Fibroblast of lung (primary cell): ENCODE data around the gene CORO6.

Source experiments
- CTCF ChIP-seq, 2 donors: IDR thresholded peaks in 1 of 2; conservative IDR thresholded peaks in 1 of 2; 1 replicate in 1 of 2; 2 replicates in 1 of 2; pipeline ENCODE4 v1.5.1; 2011 to 2012; ENCODE audit warnings: low read length in 2 of 2, control low read depth in 1 of 2, inconsistent platforms in 1 of 2, low read depth in 1 of 2, mild to moderate bottlenecking in 1 of 2
- EZH2 ChIP-seq: IDR thresholded peaks from 2 replicates; pipeline ENCODE4 v1.5.1; 2012; ENCODE audit warnings: low read length, control low read depth, mild to moderate bottlenecking; ENCODE audit errors: missing control alignments

GRCh38 chr17:29610395-29610794 is 12.3 kb downstream of the CORO6 start:
- TF ChIP-seq CTCF (conservative IDR thresholded peaks at IDR 0.05 in 1 of 2, IDR thresholded peaks at IDR 0.05 in 1 of 2; ENCODE audit: low read depth in 1 of 2, low read length in 2 of 2) (no peak), EZH2 (no peak)
